HG03045 (cell line): ENCODE data around the gene TIMM21.

Experiments
- ATAC-seq: cut with Tn5 transposase; IDR thresholded peaks from one replicate; pipeline ENCODE4 v1.9.1; 2021; ENCODE audit warnings: mild to moderate bottlenecking, moderate library complexity; ENCODE audit not compliant: unreplicated experiment

TIMM21 gene

GRCh38 chr18:74147779-74148542 is at the start of gene TIMM21, which contains the start of gene FBXO15:
TSS of gene TIMM21 (plus strand) at chr18:74148523. CDS start at chr18:74148809, 286 bp downstream.
TSS of gene FBXO15 (minus strand) at chr18:74147834. CDS start at chr18:74147785, 49 bp downstream.
- ATAC-seq = peak; percentile 90

GRCh38 chr18:74108460-74108859 is 39.9 kb upstream of the TIMM21 start:
- no peak for ATAC-seq

- ATAC-seq = no peak
These were observed 38.2 kb upstream of the TIMM21 start for GRCh38 chr18:74110149-74110548.

- ATAC-seq = no peak
These were observed 37.3 kb upstream of the TIMM21 start for GRCh38 chr18:74110976-74111375.

GRCh38 chr18:74113711-74114110 is 34.6 kb upstream of the TIMM21 start:
- no peak for ATAC-seq

- ATAC-seq = no peak
These were observed 34.2 kb upstream of the TIMM21 start for GRCh38 chr18:74114116-74114515.

- no peak for ATAC-seq
These were observed 33.3 kb upstream of the TIMM21 start for GRCh38 chr18:74115046-74115445.

GRCh38 chr18:74116633-74117554 is 31.4 kb upstream of the TIMM21 start:
- ATAC-seq = no peak

GRCh38 chr18:74123200-74123599 is 25.1 kb upstream of the TIMM21 start:
- no peak for ATAC-seq

- no peak for ATAC-seq
These were observed 23.7 kb upstream of the TIMM21 start for GRCh38 chr18:74124642-74125041.

- ATAC-seq = no peak
These were observed 21.4 kb upstream of the TIMM21 start for GRCh38 chr18:74126684-74127655.

- ATAC-seq = no peak
These were observed 20.2 kb upstream of the TIMM21 start for GRCh38 chr18:74128159-74128558.

GRCh38 chr18:74131124-74131523 is 17.2 kb upstream of the TIMM21 start:
- ATAC-seq = no peak

- ATAC-seq = no peak
These were observed 16.1 kb upstream of the TIMM21 start for GRCh38 chr18:74132201-74132600.

GRCh38 chr18:74137920-74138538 is 10.3 kb upstream of the TIMM21 start:
- no peak for ATAC-seq

- no peak for ATAC-seq
These were observed 8.9 kb upstream of the TIMM21 start for GRCh38 chr18:74139411-74139810.

GRCh38 chr18:74139888-74140287 is 8.4 kb upstream of the TIMM21 start:
- ATAC-seq = peak; percentile 70

- ATAC-seq = no peak
These were observed 7.7 kb upstream of the TIMM21 start for GRCh38 chr18:74140582-74140981.

- no peak for ATAC-seq
These were observed 6.7 kb upstream of the TIMM21 start for GRCh38 chr18:74141667-74142066.

- no peak for ATAC-seq
These were observed 6.1 kb upstream of the TIMM21 start for GRCh38 chr18:74142252-74142651.
